Fibroblast of skin of scalp (primary cell): ENCODE data around the gene IGF1R. TPM values are rescaled to one million over a fixed set of nuclear protein-coding genes. Genes with fewer than 3 reads are reported as not detected.
"Not testable (repeated sequence)": the region's sequence is repeated elsewhere in the genome, so short reads cannot be mapped to it uniquely, and the experiment has no call there.

Experiments
- DNase-seq: peaks from one replicate; pipeline ENCODE4 v3.0.0-alpha.2; 2013
- polyA plus RNA-seq, 2 experiments: library from polyadenylated mRNA; unstranded; fragments of 120-200 nt; gene quantifications; one replicate each; pipeline ENCODE4 v1.2.1, GENCODE V29; 2013; ENCODE audit not compliant: insufficient read length in 2 of 2

The IGF1R gene
- polyA plus RNA-seq (2013, experiment 1 of 2; ENCODE audit: insufficient read length): 52.2 TPM
- 49.3 TPM for polyA plus RNA-seq (2013, experiment 2 of 2; ENCODE audit: insufficient read length)

DNA sequence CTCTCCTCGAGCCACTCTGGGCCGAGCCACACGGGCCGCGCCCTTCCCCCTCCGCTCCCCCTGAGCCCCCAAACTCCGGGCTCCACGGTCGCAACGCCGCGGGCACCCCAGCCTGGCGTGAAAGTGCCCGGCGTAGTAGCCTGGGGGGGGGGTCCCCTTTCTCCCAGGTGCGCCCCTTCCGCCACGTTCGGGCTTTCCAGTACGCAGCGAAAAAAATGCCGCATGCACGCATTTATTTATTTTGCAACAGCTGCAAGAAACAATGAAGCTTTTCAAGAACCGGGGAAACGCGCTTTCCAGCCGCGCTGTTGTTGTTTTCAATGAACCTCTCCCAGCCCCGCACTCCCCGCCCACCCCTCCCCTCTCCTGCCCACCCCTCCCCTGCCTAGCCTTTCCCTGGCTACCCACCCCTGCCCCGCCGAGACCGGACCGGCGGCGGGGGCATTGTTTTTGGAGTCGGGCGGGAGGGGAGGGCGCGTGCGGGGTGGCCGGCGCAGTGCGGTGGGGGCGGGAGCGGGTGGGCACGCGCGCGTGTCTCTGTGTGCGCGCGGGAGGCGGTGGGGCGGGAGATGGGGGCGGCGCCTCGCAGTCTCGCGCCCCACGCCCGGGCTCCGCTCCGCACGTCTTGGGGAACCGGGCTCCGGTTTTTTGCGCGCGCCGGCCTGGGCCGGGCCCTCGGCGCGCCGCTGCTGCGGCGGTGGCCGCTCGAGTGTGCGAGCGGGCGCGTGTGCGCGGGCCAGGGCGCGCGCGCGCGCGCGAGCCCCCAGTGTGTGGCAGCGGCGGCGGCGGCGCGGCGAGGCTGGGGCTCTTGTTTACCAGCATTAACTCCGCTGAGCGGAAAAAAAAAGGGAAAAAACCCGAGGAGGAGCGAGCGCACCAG is at the start of gene IGF1R:
Gene IGF1R (plus strand): TSS at position 766 of the 880 bp plus-strand sequence. CDS start 1,043 bp downstream, outside the sequence.
- DNase-seq: peak; percentile 94

- peak; percentile 61 for DNase-seq
Measured at GRCh38 chr15:98599909-98600691, 48.2 kb upstream of the IGF1R start.

- DNase-seq: no peak
Measured at GRCh38 chr15:98604983-98605382, 43.4 kb upstream of the IGF1R start.

DNA sequence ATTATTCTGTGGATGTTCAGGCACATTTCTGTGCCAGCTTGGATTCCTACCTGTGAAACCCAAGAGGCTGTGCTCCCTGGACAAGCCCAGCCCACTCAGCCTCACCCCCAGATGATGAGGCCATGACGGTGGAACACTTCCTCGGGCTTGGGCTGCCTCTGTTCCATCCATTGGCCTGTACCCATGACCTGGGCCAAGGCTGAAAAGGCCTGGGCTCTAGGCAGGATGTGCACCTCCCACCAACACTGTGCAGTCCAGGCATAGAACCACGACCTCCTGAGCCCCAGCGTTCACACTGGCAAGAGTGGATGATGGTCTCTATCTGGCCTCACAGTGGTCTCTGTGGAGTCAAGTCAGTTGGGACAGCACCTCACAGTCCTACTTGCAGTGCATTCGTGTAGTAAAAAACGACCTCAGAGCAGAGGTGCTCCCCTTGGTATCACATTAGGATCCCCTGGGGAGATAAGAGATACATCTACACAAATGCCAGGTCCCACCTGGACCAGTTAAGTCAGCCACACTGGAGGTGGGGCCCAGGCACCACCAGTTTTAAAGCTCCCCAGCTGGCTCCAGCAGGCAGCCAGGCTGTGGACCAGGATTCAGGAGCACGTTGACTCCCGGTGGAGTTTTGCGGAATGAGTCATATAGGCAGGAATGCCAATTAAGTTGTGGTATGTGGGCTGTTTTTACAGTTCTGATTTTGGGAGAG is 39.0 kb upstream of the IGF1R start:
- DNase-seq: peak; percentile 60

DNA sequence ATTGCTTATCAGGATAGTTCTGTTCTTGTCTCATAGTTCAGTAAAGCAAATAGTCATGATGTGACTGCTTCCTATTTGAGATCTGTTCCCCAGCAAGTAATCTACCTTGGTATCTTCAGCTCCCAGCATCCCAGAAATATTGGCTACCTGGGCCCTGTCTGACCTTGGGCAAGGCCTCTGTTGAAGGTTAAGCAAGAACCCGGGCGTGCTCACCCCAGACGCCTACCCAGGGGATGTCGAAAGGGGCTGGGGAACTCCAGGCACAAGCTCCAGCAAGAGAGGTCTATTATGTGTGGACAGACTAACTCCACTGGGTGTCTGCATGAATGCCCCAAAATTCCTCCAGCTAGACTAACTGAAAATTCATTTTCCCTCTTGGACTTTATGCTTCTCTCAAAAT is 37.3 kb upstream of the IGF1R start:
- no peak for DNase-seq

DNA sequence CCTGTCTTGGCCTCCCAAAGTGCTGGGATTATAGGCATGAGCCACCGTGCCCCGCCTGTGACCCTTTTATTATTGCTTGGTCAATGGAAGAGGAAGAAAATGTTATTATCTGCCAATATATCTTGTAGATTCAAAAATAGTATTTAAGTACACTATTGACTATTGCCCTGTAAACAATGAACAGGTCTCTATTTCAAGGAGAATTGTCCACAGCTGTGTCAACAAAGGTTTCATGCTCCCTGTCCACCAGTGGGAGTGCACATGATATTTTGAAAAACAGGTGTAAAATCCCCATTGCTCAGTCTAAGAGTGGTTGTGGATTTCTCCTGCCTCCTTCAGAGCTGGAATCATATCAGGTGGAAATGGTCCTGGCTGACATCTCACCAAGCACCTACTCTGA is 36.5 kb upstream of the IGF1R start:
- DNase-seq: no peak

GRCh38 chr15:98612490-98613110 is 35.7 kb upstream of the IGF1R start:
- DNase-seq: no peak

GRCh38 chr15:98614681-98615080 is 33.7 kb upstream of the IGF1R start:
- no peak for DNase-seq

DNA sequence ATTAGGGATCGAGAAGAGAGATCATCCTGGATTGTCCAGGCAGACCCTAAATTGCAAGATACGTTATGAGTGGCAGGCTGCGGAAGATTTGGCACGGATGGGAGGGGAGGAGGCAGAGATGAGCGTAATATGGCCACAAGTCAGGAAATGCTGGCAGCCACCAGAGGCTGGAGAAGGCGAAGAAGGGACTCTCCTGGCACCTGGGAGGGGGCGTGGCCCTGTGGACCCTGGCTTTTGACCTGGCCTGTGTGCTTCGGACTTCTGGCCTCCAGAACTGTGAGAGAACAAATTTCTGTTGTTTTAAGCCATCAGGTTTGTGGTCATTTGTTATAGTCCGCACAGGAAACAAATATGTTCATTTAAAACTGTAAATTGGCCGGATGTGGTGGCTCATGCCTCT is 31.9 kb upstream of the IGF1R start:
- no peak for DNase-seq

- no peak for DNase-seq
Measured at GRCh38 chr15:98617328-98617980, 30.9 kb upstream of the IGF1R start.

DNA sequence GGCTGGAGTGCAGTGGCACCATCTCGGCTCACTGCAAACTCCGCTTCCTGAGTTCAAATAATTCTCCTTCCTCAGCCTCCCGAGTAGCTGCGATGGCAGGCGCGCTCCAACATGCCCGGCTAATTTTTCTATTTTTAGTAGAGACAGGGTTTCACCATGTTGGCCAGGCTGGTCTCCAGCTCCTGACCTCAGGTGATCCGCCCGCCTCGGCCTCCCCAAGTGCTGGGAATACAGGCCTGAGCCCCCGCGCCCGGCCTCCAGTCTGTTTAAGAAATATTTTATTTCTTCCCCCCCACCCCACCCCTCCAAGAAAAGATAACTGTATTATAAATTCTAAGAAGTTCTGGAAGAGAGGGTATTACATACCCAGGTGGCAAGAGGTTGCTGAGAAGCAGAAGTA is 29.8 kb upstream of the IGF1R start:
- DNase-seq: not testable (repeated sequence)

DNA sequence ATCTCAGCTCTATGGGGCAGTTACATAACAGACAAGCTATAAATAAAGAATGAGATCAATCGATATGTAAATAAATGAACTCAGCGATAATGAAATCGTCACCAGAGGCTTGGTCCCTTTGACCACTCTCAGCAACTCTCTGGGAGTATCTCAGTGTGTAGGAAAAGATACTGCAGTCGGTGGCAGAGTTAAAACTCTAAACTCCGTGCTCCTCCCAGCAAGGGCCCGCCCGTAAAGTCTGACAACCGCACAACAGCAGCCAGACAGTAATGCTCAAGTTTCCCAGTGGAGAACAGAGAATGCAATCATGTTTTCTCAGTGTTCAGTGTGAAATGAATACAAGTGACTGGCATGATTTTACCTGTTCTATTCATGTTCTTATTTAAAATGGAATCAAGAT is 28.3 kb upstream of the IGF1R start:
- no peak for DNase-seq

GRCh38 chr15:98621021-98621420 is 27.3 kb upstream of the IGF1R start:
- no peak for DNase-seq

GRCh38 chr15:98625614-98626013 is 22.7 kb upstream of the IGF1R start:
- no peak for DNase-seq

DNA sequence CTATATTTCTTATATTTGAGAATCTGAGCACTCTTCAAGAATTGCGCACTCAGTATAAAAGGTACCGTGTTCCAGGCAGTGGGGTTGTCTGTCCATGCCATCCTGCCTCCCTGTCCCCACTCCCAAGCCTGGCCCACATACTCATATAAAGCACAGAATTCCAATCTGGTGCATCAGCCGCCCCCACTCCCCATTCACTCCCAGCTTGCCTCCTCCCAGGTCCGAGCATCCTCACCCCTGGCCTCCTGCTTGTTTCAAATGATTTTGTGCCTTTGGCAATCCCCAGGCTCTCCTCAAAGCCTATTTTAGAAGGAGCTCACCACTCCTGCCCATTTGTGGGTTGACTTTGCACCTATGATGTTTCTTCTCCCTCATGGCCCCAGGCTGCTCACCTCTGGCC is 22.2 kb upstream of the IGF1R start:
- DNase-seq: no peak

DNA sequence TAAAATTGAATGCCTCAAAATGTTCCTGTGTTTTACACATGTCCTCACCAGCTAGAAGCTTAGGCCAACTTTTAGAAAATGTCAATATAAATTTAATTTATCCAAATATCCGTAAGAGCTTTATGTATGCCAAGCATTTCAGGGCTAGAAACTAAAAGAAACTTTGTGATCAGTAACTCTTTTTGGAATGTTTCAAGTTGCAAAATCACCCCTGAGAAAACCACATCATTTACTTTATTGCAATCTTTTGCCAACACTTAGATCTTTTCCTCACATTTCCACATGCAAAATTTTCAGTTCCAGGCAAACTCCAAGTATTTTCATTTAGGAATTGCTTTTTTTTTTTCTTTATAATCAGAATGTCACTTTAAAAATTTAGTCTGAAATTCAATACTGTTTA is 20.1 kb upstream of the IGF1R start:
- peak; percentile 5 for DNase-seq

- no peak for DNase-seq
Measured at GRCh38 chr15:98635848-98636247, 12.5 kb upstream of the IGF1R start.

DNA sequence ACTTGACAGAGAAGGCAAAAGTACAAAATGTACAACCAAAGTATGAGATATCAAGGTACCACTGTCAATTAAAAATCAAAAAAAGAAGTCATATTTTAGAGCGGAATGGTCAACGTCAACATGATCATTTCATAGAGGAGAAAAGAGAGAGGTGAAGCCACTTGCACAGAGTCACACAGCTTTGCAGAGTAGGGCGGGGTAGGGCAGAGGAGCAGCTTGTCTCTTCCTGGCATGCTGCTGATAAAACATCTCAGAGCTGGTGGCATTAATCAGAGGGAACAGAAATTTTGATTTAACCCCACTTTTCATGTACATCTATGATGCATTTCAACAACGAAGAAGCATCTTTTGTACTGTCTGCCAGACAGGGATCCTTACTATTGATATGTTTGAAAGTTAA is 5.2 kb upstream of the IGF1R start:
- DNase-seq: no peak

- DNase-seq: no peak
Measured at GRCh38 chr15:98646546-98647025, 1.8 kb upstream of the IGF1R start.

DNA sequence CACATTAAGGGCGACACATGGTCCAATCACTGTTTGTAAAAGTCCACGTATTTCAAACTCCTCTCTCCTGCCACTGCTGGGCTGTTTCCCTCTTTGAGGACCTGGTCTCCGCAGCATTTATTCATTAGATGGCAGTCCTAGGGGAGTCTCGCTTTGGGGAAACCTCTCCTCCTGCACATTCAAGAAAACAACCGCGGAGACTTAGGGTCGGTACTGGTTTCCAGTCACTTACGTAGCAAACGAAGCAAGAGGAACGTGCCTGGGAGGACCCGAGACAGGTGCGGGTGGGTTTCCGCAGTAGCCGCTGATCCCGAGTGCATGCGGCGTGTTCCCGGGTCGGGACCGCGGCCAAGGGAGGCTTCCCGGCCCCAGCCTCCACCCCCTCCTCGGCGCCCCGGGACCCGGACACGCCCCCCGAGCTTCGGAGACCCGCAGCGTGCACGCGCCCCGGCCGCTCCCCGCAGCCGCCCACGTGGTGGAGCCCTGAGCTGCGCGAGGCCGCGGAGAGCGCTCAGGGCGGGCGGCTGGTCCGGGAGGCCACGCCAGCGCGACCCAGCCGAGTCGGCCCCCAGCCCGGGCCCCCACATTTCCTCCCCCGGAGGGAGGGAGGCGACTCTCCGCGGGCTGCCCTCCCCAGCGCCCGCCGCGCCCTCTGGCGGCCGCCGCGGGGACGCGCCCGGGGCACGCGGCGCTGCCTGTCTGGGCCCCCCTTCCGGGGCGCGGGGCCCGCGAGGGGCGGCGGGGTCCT is 1.1 kb upstream of the IGF1R start:
- peak; percentile 60 for DNase-seq
